Lower leg skin (tissue), 3 donors: ENCODE data around the gene PEX14.

Experiments
- POLR2A ChIP-seq, 2 donors: fragments of 450-650 bp; IDR thresholded peaks; one replicate each; pipeline ENCODE4 v1.6.1; 2016 to 2017; ENCODE audit warnings: antibody characterized with exemption in 2 of 2, mild to moderate bottlenecking in 1 of 2, moderate library complexity in 1 of 2
- TF ChIP-seq, protein P1 (sequence below), 3 donors: fragments of 450-650 bp; IDR thresholded peaks; one replicate each; pipeline ENCODE4 v1.5.1; 2016; ENCODE audit warnings: antibody characterized with exemption in 3 of 3, mild to moderate bottlenecking in 3 of 3, moderate library complexity in 2 of 3

DNA sequence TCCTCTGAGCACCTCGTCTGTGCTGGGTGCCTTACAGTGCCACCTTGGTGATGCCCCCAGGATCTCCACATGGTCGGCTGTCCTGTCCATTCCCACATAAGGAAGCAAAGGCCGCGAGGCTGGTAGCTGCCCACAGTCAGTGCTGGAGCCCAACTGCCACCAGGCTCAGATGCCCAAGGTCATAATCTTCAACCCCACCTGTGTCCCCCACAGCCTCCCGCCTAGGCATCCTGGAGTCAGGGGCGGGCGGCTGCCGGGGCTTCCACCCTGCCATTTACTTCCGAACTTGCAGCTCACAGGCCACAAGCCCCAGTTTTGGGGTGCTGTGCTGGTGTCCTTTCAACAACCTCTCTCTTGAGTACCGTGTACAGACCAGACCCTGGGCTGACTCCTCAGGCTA is 195.4 kb downstream of the PEX14 start:
- TF ChIP-seq, protein P1, sequence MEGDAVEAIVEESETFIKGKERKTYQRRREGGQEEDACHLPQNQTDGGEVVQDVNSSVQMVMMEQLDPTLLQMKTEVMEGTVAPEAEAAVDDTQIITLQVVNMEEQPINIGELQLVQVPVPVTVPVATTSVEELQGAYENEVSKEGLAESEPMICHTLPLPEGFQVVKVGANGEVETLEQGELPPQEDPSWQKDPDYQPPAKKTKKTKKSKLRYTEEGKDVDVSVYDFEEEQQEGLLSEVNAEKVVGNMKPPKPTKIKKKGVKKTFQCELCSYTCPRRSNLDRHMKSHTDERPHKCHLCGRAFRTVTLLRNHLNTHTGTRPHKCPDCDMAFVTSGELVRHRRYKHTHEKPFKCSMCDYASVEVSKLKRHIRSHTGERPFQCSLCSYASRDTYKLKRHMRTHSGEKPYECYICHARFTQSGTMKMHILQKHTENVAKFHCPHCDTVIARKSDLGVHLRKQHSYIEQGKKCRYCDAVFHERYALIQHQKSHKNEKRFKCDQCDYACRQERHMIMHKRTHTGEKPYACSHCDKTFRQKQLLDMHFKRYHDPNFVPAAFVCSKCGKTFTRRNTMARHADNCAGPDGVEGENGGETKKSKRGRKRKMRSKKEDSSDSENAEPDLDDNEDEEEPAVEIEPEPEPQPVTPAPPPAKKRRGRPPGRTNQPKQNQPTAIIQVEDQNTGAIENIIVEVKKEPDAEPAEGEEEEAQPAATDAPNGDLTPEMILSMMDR (IDR thresholded peaks at IDR 0.05): no peak
- no peak for TF ChIP-seq POLR2A (IDR thresholded peaks at IDR 0.05)
